Lower leg skin (tissue), 3 donors: Measurements from ENCODE around the gene NCS1.

ENCODE experiments used
- CTCF ChIP-seq, 3 donors: fragments of 450-650 bp; IDR thresholded peaks; one replicate each; pipeline ENCODE4 v1.5.1; 2016; ENCODE audit warnings: antibody characterized with exemption in 3 of 3, mild to moderate bottlenecking in 3 of 3, moderate library complexity in 2 of 3
- POLR2A ChIP-seq, 2 donors: fragments of 450-650 bp; IDR thresholded peaks; one replicate each; pipeline ENCODE4 v1.6.1; 2016 to 2017; ENCODE audit warnings: antibody characterized with exemption in 2 of 2, mild to moderate bottlenecking in 1 of 2, moderate library complexity in 1 of 2

GRCh38 chr9:130129432-130130061, 42.7 kb upstream of the NCS1 start:
- TF ChIP-seq CTCF (IDR thresholded peaks at IDR 0.05) (no peak), POLR2A (IDR thresholded peaks at IDR 0.05) (no peak)
